ENCODE measurements around the gene NCAM1.

DNA sequence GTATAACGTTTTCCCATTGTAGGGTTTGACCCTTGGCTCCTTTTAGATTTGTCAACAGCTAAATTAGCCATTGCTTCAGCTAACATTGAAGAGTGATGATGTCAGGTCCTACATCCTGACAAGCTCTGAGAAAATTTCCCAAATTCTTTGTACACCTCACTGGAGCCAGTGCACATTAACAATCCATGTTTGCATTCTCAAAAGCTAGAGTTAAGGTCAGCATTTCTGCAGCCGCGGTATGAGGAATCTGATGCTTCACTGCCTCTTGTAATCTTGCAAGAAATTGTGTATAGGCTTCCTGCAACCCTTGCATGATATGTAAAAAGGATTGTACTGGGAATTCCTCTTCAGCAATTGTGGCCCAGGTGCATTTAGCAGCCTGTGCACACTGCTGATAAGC is 33.1 kb upstream of the NCAM1 start:
- TF ChIP-seq, protein P1, sequence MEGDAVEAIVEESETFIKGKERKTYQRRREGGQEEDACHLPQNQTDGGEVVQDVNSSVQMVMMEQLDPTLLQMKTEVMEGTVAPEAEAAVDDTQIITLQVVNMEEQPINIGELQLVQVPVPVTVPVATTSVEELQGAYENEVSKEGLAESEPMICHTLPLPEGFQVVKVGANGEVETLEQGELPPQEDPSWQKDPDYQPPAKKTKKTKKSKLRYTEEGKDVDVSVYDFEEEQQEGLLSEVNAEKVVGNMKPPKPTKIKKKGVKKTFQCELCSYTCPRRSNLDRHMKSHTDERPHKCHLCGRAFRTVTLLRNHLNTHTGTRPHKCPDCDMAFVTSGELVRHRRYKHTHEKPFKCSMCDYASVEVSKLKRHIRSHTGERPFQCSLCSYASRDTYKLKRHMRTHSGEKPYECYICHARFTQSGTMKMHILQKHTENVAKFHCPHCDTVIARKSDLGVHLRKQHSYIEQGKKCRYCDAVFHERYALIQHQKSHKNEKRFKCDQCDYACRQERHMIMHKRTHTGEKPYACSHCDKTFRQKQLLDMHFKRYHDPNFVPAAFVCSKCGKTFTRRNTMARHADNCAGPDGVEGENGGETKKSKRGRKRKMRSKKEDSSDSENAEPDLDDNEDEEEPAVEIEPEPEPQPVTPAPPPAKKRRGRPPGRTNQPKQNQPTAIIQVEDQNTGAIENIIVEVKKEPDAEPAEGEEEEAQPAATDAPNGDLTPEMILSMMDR (IDR thresholded peaks at IDR 0.05; ENCODE audit: insufficient read depth, low read length), result no peak
- TF ChIP-seq, protein P2, sequence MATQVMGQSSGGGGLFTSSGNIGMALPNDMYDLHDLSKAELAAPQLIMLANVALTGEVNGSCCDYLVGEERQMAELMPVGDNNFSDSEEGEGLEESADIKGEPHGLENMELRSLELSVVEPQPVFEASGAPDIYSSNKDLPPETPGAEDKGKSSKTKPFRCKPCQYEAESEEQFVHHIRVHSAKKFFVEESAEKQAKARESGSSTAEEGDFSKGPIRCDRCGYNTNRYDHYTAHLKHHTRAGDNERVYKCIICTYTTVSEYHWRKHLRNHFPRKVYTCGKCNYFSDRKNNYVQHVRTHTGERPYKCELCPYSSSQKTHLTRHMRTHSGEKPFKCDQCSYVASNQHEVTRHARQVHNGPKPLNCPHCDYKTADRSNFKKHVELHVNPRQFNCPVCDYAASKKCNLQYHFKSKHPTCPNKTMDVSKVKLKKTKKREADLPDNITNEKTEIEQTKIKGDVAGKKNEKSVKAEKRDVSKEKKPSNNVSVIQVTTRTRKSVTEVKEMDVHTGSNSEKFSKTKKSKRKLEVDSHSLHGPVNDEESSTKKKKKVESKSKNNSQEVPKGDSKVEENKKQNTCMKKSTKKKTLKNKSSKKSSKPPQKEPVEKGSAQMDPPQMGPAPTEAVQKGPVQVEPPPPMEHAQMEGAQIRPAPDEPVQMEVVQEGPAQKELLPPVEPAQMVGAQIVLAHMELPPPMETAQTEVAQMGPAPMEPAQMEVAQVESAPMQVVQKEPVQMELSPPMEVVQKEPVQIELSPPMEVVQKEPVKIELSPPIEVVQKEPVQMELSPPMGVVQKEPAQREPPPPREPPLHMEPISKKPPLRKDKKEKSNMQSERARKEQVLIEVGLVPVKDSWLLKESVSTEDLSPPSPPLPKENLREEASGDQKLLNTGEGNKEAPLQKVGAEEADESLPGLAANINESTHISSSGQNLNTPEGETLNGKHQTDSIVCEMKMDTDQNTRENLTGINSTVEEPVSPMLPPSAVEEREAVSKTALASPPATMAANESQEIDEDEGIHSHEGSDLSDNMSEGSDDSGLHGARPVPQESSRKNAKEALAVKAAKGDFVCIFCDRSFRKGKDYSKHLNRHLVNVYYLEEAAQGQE (IDR thresholded peaks at IDR 0.05; ENCODE audit: insufficient replicate concordance, low read depth), result no peak
- no peak for TF ChIP-seq POLR2AphosphoS5 (IDR thresholded peaks at IDR 0.05; ENCODE audit: low read depth)

Measured in HL-60 (cell line).